DND-41 (cell line): ENCODE results near the gene VWA3B.
"Not testable (repeated sequence)": the region's sequence is repeated elsewhere in the genome, so short reads cannot be mapped to it uniquely, and the experiment has no call there.

Experiments
- EZH2 ChIP-seq: IDR thresholded peaks from 3 replicates; pipeline ENCODE4 v1.6.1; 2012; ENCODE audit warnings: borderline replicate concordance, low read depth, mild to moderate bottlenecking, moderate library complexity, low read length, inconsistent platforms; ENCODE audit not compliant: severe bottlenecking
- TF ChIP-seq, protein P1 (sequence below): IDR thresholded peaks from 2 replicates; pipeline ENCODE4 v1.5.1; 2012; ENCODE audit warnings: borderline replicate concordance, low read length, moderate library complexity, mild to moderate bottlenecking; ENCODE audit not compliant: poor library complexity, severe bottlenecking; ENCODE audit errors: extremely low read depth

DNA sequence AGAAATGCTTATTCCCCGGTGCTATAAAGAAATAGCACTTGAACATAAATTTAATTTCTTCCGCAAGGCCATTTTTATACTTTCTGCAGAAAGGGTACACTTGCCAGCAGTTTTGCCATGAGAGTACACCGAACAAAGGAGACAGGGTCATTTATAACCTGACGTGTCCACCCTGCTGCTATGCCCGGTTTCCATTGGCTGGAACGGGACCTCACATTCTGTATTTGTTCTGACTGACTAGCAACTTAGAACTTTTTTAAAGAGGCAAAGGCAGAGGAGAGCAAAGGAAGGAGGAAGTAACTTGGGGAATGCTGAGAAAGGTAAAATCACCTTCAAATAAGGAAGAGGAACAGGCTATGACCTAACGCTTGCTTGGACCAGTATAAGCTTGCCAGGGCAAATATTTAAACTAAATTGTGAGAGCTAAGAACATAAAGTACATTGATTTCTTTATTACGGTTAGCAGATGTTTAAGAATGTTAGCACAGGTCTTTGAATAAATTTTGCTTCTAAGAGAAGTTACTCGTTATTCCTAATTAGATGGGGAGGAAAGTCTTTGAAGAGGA, 220.2 kb downstream of the VWA3B start:
- TF ChIP-seq, protein P1, sequence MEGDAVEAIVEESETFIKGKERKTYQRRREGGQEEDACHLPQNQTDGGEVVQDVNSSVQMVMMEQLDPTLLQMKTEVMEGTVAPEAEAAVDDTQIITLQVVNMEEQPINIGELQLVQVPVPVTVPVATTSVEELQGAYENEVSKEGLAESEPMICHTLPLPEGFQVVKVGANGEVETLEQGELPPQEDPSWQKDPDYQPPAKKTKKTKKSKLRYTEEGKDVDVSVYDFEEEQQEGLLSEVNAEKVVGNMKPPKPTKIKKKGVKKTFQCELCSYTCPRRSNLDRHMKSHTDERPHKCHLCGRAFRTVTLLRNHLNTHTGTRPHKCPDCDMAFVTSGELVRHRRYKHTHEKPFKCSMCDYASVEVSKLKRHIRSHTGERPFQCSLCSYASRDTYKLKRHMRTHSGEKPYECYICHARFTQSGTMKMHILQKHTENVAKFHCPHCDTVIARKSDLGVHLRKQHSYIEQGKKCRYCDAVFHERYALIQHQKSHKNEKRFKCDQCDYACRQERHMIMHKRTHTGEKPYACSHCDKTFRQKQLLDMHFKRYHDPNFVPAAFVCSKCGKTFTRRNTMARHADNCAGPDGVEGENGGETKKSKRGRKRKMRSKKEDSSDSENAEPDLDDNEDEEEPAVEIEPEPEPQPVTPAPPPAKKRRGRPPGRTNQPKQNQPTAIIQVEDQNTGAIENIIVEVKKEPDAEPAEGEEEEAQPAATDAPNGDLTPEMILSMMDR, result not testable (repeated sequence)
- TF ChIP-seq EZH2, result not testable (repeated sequence)
